Activated CD8-positive, alpha-beta T cell treated with anti-CD3 and anti-CD28 coated beads for 36 hours (primary cell): ENCODE results near the gene MRPS21. TPM values are rescaled to one million over a fixed set of nuclear protein-coding genes. Genes with fewer than 3 reads are reported as not detected.

ENCODE experiments used
- ATAC-seq: fragments of 200-7000 bp; cut with Tn5 transposase; one replicate; pipeline ENCODE4 v1.10.0; 2021; ENCODE audit warnings: mild to moderate bottlenecking, moderate library complexity
- CTCF ChIA-PET: fragments of 350-600 bp; sonication (Branson Sonifier 250); formaldehyde crosslinking; loops from one replicate; lab custom pipeline; 2021; ENCODE audit warnings: antibody characterized with exemption; lab: Charles Lee
- POLR2A ChIA-PET: fragments of 350-600 bp; sonication (Branson Sonifier 250); formaldehyde crosslinking; loops from one replicate; lab custom pipeline; 2021; ENCODE audit warnings: antibody characterized with exemption; lab: Charles Lee
- DNase-seq: peaks from one replicate; pipeline ENCODE4 v3.0.0-alpha.2; 2020
- H3K27ac Mint-ChIP-seq: one replicate; pipeline ENCODE4 v1.8.0; 2021; ENCODE audit warnings: mild to moderate bottlenecking, mixed read lengths
- H3K27me3 Mint-ChIP-seq: one replicate; pipeline ENCODE4 v1.8.0; 2021; ENCODE audit warnings: mixed read lengths
- H3K36me3 Mint-ChIP-seq: one replicate; pipeline ENCODE4 v1.8.0; 2021; ENCODE audit warnings: low read depth, mixed read lengths
- H3K4me1 Mint-ChIP-seq: one replicate; pipeline ENCODE4 v1.8.0; 2021; ENCODE audit warnings: low read depth, mixed read lengths
- H3K4me3 Mint-ChIP-seq: one replicate; pipeline ENCODE4 v1.8.0; 2021; ENCODE audit warnings: mild to moderate bottlenecking, moderate library complexity, mixed read lengths
- H3K9me3 Mint-ChIP-seq: one replicate; pipeline ENCODE4 v1.8.0; 2021; ENCODE audit warnings: mixed read lengths
- intact Hi-C: fragments of 100-400 bp; cut with micrococcal nuclease; formaldehyde crosslinking; loops from one replicate; pipeline ENCODE4 v1.10.0; 2022
- total RNA-seq, 2 experiments: library from RNA; stranded (reverse); gene quantifications; one replicate each; pipeline ENCODE4 v1.2.3, GENCODE V29; 2021
- TF ChIP-seq, protein P1 (sequence below): fragments of 200-600 bp; IDR thresholded peaks from one replicate; pipeline ENCODE4 v1.8.0; 2022; ENCODE audit warnings: antibody characterized with exemption, mild to moderate bottlenecking

The MRPS21 gene
- total RNA-seq, 2 experiments from 2014 or later = 73.4 to 81.9 TPM

- ATAC-seq = peak; percentile 98
- TF ChIP-seq, protein P1, sequence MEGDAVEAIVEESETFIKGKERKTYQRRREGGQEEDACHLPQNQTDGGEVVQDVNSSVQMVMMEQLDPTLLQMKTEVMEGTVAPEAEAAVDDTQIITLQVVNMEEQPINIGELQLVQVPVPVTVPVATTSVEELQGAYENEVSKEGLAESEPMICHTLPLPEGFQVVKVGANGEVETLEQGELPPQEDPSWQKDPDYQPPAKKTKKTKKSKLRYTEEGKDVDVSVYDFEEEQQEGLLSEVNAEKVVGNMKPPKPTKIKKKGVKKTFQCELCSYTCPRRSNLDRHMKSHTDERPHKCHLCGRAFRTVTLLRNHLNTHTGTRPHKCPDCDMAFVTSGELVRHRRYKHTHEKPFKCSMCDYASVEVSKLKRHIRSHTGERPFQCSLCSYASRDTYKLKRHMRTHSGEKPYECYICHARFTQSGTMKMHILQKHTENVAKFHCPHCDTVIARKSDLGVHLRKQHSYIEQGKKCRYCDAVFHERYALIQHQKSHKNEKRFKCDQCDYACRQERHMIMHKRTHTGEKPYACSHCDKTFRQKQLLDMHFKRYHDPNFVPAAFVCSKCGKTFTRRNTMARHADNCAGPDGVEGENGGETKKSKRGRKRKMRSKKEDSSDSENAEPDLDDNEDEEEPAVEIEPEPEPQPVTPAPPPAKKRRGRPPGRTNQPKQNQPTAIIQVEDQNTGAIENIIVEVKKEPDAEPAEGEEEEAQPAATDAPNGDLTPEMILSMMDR = no peak
- H3K4me3 Mint-ChIP-seq = peak within 1 kb of the TSS; percentile 96
- ChIA-PET POLR2A (interaction anchor here (0.6 to 2.2 kb wide), 9 partner anchors 8 to 381 kb away, joined by 3 to 7 read pairs (median 4); a partner anchor contains a TSS), CTCF (interaction anchor here (3.0 kb wide), 1 partner anchor 13 kb away, joined by 15 read pairs; no protein-coding TSS in a partner anchor)
- H3K36me3 Mint-ChIP-seq = peaks cover 24% of the 10 kb centered on the region
- intact Hi-C loops = no loop called here
- H3K27me3 Mint-ChIP-seq = no peaks in the 10 kb centered on the region
- DNase-seq = peak; percentile 97
- H3K9me3 Mint-ChIP-seq = no peaks in the 10 kb centered on the region
- peaks cover 18% of the 10 kb centered on the region for H3K4me1 Mint-ChIP-seq
- H3K27ac Mint-ChIP-seq = peak within 1 kb of the TSS; percentile 96
These were observed 24.8 kb upstream of the MRPS21 start, which contains the start of gene APH1A for GRCh38 chr1:150268705-150269403. APH1A (minus strand) TSS chr1:150269016; CDS start chr1:150268810, 206 bp downstream.

- Mint-ChIP-seq H3K9me3 (no peaks in the 10 kb centered on the region), H3K27me3 (no peaks in the 10 kb centered on the region), H3K4me3 (peak overlapping the region; percentile 96), H3K4me1 (peaks cover 18% of the 10 kb centered on the region), H3K27ac (peak overlapping the region; percentile 96), H3K36me3 (peaks cover 24% of the 10 kb centered on the region)
- ChIA-PET POLR2A (interaction anchor here (0.6 to 2.2 kb wide), 10 partner anchors 9 to 382 kb away, joined by 3 to 7 read pairs (median 4); a partner anchor contains a TSS), CTCF (interaction anchor here (3.0 kb wide), 1 partner anchor 14 kb away, joined by 15 read pairs; no protein-coding TSS in a partner anchor)
- intact Hi-C loops = no loop called here
- DNase-seq (no peak), ATAC-seq (no peak)
- TF ChIP-seq, protein P1 = no peak
These were observed 24.2 kb upstream of the MRPS21 start for GRCh38 chr1:150269451-150269850.

- DNase-seq (no peak), ATAC-seq (no peak)
- TF ChIP-seq, protein P1 = no peak
- H3K4me3 Mint-ChIP-seq = no peak overlapping the region
- POLR2A ChIA-PET = interaction anchor here (1.2 kb wide), 1 partner anchor 16 kb away, joined by 3 read pairs; no protein-coding TSS in a partner anchor
- no peak overlapping the region for H3K27ac Mint-ChIP-seq
- peaks cover 18% of the 10 kb centered on the region for H3K4me1 Mint-ChIP-seq
- H3K27me3 Mint-ChIP-seq = no peaks in the 10 kb centered on the region
- CTCF ChIA-PET = interaction anchor here (0.8 to 3.9 kb wide), 4 partner anchors 10 to 17 kb away, joined by 3 to 21 read pairs (median 9); no protein-coding TSS in a partner anchor
- intact Hi-C loops = no loop called here
- H3K9me3 Mint-ChIP-seq = no peaks in the 10 kb centered on the region
- peaks cover 16% of the 10 kb centered on the region for H3K36me3 Mint-ChIP-seq
These were observed 22.2 kb upstream of the MRPS21 start for GRCh38 chr1:150271291-150271959.

- no peak for DNase-seq
- TF ChIP-seq, protein P1 = no peak
- POLR2A ChIA-PET = interaction anchor here (0.8 kb wide), 1 partner anchor 16 kb away, joined by 3 read pairs; the partner anchor contains the start of gene CA14
These were observed 20.4 kb upstream of the MRPS21 start for GRCh38 chr1:150273311-150273710.

More at GRCh38 chr1:150273311-150273710, 20.4 kb upstream of the MRPS21 start:
- Mint-ChIP-seq H3K27me3 (no peaks in the 10 kb centered on the region), H3K9me3 (no peaks in the 10 kb centered on the region), H3K4me3 (no peak overlapping the region), H3K4me1 (peaks cover 5% of the 10 kb centered on the region), H3K27ac (no peak overlapping the region), H3K36me3 (peaks cover 2% of the 10 kb centered on the region)
- no peak for ATAC-seq
- CTCF ChIA-PET = interaction anchor here (0.7 to 3.9 kb wide), 3 partner anchors 8 to 18 kb away, joined by 3 to 21 read pairs (median 14); no protein-coding TSS in a partner anchor
- intact Hi-C loops = no loop called here
